ENCODE measurements around the gene RYR2. TPM values are rescaled to one million over a fixed set of nuclear protein-coding genes. Genes with fewer than 3 reads are reported as not detected.

Gene RYR2
- total RNA-seq, 4 donors from 2014 or later: 0.88 to 8.4 (median 5.5) TPM

- Histone ChIP-seq H3K36me3 (no peaks in the 10 kb centered on the region), H3K4me1 (no peaks in the 10 kb centered on the region), H3K27me3 (no peaks in the 10 kb centered on the region), H3K4me3 (no peak overlapping the region), H3K9me3 (no peaks in the 10 kb centered on the region), H3K27ac (no peak overlapping the region)
- no peak for DNase-seq
- TF ChIP-seq CTCF (IDR thresholded peaks at IDR 0.05): no peak
- no peak for TF ChIP-seq POLR2A (IDR thresholded peaks at IDR 0.05)
- intact Hi-C loops (cut with DNase I; ENCODE audit: low total_unique reads): no loop called here
Observed at GRCh38 chr1:237152506-237153335, 110.7 kb downstream of the RYR2 start.

DNA sequence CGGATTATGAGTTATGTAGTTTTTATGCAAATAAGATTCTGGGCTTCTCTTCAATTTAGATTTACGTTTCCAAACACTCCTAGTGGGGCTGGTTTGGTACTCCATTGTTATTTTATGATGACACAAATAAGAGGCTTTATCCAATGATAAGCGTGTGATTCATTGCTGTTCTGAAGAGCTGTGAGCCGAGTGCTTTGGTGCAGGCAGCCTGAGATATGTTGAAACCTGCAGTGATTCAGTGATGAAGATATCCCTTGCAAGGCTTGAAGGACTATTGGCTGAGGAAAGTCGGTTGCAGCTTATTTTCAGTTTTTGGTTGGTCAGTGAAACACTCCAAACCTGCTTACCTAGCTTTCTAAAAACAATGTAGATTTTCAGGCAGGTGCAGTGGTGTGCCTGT lies 112.2 kb downstream of the RYR2 start:
- H3K9me3 ChIP-seq: no peaks in the 10 kb centered on the region
- H3K4me1 ChIP-seq: no peaks in the 10 kb centered on the region
- no peak for DNase-seq
- no peak overlapping the region for H3K4me3 ChIP-seq
- H3K27me3 ChIP-seq: no peaks in the 10 kb centered on the region
- H3K27ac ChIP-seq: no peak overlapping the region
- no peak for TF ChIP-seq CTCF (IDR thresholded peaks at IDR 0.05)
- no peak for TF ChIP-seq POLR2A (IDR thresholded peaks at IDR 0.05)
- no peaks in the 10 kb centered on the region for H3K36me3 ChIP-seq
- intact Hi-C loops (cut with DNase I; ENCODE audit: low total_unique reads): no loop called here

DNA sequence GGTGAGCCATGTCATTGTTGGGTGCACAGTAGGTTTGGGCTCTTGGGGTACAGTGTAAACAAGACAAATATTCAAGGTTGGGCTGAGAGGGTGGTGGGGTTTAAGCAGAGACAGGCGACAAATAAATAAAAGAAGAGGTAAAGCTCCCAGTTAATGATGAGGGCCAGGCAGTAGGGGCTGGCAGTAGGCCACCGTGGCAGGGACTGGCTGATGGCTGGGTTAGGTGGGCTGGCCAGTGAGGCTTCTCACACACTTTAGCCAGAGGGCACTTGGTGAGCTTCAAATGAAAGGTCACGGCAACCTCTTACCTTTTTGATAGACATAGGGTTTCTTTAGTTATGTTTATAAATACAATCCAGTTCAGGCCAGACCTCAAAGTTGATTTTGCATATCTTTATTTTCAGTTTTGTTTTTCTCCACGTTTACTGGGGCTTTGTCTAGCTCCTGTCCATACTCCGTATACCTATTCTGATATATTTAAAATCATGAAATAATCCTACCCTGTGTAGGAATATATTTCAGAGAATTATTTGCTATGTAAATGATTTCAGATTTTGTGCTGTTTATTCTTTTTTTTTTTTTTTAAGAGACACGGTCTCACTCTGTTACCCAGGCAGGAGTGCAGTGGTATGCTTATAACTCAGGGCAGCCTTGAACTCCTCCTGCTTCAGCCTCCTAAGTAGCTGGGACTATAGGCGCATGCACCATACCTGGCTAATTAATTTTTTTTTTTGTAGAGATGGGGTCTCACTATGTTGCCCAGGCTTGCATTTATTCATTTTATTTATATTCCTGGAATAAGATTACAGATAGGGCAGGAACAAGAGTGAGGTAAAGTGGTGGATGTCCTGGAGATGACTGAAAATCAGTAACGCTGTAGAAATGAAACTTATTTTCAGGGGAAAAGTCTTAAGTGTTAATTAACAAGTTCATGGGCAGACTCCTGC lies 122.7 kb downstream of the RYR2 start:
- intact Hi-C loops (cut with DNase I; ENCODE audit: low total_unique reads): no loop called here
- Histone ChIP-seq H3K27ac (no peak overlapping the region), H3K27me3 (no peaks in the 10 kb centered on the region), H3K9me3 (no peaks in the 10 kb centered on the region), H3K4me1 (peaks cover 0 to 3% of the 10 kb centered on the region in 2 donors), H3K36me3 (no peaks in the 10 kb centered on the region), H3K4me3 (no peak overlapping the region)
- TF ChIP-seq CTCF (IDR thresholded peaks at IDR 0.05): no peak
- TF ChIP-seq POLR2A (IDR thresholded peaks at IDR 0.05): no peak
- DNase-seq: no peak

GRCh38 chr1:237166086-237166485 lies 124.1 kb downstream of the RYR2 start:
- peaks cover 0 to 3% of the 10 kb centered on the region in 2 donors for H3K4me1 ChIP-seq
- DNase-seq: no peak
- H3K9me3 ChIP-seq: no peaks in the 10 kb centered on the region
- H3K4me3 ChIP-seq: no peak overlapping the region
- TF ChIP-seq CTCF (IDR thresholded peaks at IDR 0.05): no peak
- no peak for TF ChIP-seq POLR2A (IDR thresholded peaks at IDR 0.05)
- intact Hi-C loops (cut with DNase I; ENCODE audit: low total_unique reads): no loop called here
- no peaks in the 10 kb centered on the region for H3K36me3 ChIP-seq
- H3K27me3 ChIP-seq: no peaks in the 10 kb centered on the region
- no peak overlapping the region for H3K27ac ChIP-seq
